Cerebellar cortex (tissue), 1 donor: ENCODE measurements around the gene MSMB.
A peak's percentile ranks its signal among the peaks of the same experiment; 100 is the strongest.
"Not testable (repeated sequence)": the region's sequence is repeated elsewhere in the genome, so short reads cannot be mapped to it uniquely, and the experiment has no call there.

Experiments
- DNase-seq: peaks from one replicate; pipeline ENCODE4 v3.0.0-alpha.2; 2015; ENCODE audit warnings: low spot score

MSMB gene

GRCh38 chr10:46006219-46006618, 39.9 kb downstream of the MSMB start:
- DNase-seq: no peak

DNA sequence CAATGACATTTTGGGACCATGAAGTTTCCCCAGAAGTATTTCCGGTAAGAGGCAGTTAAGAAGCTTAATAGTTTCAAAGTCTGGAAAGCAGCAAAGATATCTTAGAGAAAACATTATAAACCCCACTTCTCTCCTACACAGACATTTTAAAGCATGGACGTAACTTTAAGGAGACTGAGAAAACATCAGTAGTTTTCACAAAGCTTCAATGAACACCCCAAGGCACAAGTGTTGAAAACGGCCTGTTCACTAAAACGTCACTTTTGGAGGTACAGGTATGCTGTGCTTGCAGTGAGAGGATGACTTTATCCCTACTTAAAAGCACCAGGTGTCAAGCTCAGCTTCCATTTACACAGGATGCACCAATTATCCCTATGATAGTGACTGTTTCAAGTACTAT, 40.7 kb downstream of the MSMB start:
- no peak for DNase-seq

DNA sequence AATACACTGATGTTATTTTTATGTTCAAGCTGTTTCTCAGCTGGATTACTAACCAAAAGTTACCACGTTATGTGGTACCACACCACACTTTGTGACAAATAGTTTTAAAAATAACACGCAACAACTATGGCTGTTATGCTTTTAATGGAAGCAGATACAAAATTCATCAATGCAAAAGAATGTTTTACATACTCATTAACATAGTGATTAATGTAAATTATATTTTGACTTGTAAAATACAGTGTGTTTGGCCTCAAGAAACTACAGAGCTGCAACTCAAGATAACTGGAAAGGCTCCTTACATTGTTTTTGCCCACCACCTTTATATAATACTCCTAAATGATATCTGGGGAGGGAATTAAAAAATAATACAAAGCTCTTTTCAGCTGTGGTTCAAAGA, 41.1 kb downstream of the MSMB start:
- DNase-seq: no peak

- DNase-seq: no peak
These were observed 43.0 kb downstream of the MSMB start for GRCh38 chr10:46002916-46003693.

- DNase-seq: not testable (repeated sequence)
These were observed 43.8 kb downstream of the MSMB start for GRCh38 chr10:46002189-46002687.

GRCh38 chr10:46001187-46001756, 44.8 kb downstream of the MSMB start:
- DNase-seq: no peak

GRCh38 chr10:46000538-46000937, 45.5 kb downstream of the MSMB start:
- no peak for DNase-seq

DNA sequence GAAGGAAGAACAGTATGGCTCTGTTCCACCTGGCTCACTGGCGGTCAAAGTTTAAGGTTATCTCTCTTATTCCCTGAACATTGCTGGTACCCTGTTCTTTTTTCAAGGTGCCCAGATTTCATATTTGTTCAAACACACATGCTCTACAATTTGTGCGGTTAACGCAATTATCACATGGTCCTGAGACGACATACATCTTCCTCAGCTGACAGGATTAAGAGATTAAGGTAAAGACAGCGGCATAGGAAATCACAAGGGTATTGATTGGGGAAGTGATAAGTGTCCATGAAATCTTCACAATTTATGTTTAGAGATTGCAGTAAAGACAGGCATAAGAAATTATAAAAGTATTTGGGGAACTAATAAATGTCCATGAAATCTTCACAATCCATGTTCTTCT, 46.1 kb downstream of the MSMB start:
- DNase-seq: not testable (repeated sequence)

DNA sequence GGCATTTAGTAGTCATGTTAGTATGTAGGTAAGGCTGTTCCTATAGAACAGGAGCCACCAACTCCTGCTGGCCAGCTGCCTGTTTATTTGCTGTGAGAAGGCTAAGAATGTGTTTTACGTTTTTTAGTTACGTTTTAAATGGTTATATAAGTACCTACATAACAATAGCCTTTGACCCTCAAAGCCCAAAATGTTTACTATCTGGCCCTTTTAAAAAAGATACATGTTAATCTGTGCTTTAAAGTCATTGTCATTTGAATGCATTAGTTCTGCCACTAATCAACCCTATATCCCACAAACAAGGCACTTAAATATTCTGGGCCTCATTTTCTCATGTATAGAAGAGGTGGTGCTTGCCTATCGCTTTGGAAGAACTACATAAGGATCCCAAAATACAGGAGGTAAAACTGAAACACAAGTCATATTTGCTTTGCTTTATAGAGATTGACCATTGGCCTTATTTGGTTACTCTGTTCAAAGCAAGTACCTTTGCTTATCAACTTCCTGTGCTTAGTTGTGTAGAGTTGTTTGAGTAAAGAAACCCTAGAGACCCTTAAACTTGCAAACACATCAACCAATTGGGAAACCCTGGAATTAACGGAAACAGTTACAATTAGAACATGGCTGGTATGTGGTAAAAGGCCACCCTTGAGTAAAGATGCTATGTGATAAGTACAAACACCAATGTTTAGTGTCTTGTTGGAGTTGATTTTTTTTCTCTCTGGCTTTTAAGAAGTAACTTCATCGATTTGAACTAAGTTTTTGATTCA, 47.9 kb downstream of the MSMB start:
- no peak for DNase-seq

- no peak for DNase-seq
These were observed 48.5 kb downstream of the MSMB start for GRCh38 chr10:45997557-45997956.

DNA sequence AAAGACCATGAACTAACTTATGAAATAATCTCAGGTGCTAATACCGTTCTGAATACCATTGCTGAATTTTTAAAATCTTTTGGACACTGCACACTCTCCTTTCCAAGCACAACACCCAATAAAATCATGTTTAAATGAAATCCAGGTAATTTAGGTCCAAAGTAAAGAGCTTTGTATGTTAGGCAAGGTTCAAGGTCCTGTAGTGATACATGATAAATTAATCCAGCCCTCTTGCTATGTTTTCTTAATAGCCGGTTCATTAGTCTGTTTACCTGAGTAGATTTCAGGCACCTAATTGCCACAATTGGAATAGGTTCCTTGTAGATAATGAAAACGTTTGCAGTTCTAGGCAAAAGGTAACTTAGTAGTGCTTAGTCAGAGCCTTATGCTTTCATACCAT, 60.5 kb downstream of the MSMB start:
- DNase-seq: not testable (repeated sequence)

DNA sequence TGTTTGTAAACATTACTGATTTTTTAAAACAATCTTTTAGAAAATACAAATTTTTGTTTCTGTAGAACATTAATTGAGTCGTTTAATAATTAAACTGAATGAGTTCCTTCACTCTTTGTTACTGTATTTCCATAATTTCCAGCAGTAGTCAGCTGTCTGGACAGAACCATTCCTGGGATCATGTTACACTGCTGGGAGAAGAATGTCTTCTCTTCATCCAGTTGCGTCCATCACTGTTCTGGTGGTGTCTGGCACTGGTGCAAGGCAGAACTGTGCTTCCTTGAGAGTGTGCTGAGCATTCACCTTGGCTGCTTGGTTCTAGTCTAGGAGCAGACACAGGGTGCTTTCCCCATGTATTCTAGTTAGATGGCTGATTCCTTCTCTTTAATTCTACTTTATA, 61.6 kb downstream of the MSMB start:
- not testable (repeated sequence) for DNase-seq

DNA sequence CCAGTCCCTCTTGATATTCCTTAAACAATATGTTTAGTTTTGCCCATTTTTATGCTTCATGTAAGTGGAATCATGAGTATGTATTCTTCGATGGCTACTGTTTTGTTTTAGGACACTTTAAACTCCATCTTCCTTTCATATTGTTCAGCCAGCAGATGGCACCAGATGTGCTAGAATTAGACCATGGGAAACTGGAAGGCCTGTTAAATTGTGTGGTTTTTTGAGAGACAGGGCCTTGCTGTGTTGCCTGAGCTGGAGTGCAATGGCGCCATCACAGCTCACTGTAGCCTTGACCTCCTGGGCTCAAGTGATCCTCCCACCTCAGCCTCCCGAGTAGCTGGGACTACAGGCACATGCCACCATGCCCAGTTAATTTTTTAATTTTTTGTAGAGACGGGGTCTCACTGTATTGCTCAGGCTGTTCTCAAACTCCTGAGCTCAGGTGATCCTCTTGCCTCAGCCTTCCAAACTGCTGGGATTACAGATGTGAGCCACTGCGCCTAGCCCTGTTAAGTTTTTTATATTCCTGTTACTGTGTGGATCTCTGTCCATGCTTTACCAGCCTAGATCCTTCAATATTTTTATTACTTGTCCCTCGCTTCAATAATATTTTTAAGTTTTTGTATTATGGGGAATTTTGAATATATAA, 62.4 kb downstream of the MSMB start:
- DNase-seq: peak; percentile 56
